Measurements from ENCODE around the gene DLG2.

GRCh38 chr11:84128840-84129239, 1498.3 kb downstream of the DLG2 start:
- no peak for TF ChIP-seq CTCF (IDR thresholded peaks at IDR 0.05)
- TF ChIP-seq POLR2A (IDR thresholded peaks at IDR 0.05): no peak
- TF ChIP-seq EP300 (IDR thresholded peaks at IDR 0.05): no peak
